GM21381 (cell line): Measurements from ENCODE around the gene GLYATL3.
"Not testable (repeated sequence)": the region's sequence is repeated elsewhere in the genome, so short reads cannot be mapped to it uniquely, and the experiment has no call there.

Source experiments
- ATAC-seq: cut with Tn5 transposase; IDR thresholded peaks from one replicate; pipeline ENCODE4 v1.9.1; 2021; ENCODE audit warnings: mild to moderate bottlenecking, moderate library complexity; ENCODE audit not compliant: unreplicated experiment

The GLYATL3 gene

DNA sequence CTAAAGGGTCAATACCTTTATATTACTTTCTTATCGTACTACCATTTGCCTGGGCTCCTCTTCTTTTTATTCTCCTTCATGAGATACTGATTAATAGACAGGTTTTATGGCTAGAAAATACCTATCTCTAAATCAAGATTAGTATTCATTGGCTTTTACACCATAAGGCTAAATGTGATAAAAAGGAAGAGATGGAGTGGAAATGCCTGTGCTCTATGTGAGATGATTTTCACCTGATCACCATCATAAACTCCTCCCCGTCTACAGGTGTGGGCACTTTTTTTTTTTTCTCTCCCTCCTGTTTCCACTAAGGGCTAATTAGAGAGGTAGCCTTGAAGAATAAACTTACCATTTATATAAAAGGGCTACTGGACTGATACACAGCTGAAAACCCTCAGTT lies at the start of gene GLYATL3:
GLYATL3 (plus strand) TSS at position 301 of the 400 bp plus-strand sequence. CDS start 12,068 bp downstream, outside the sequence.
- no peak for ATAC-seq

DNA sequence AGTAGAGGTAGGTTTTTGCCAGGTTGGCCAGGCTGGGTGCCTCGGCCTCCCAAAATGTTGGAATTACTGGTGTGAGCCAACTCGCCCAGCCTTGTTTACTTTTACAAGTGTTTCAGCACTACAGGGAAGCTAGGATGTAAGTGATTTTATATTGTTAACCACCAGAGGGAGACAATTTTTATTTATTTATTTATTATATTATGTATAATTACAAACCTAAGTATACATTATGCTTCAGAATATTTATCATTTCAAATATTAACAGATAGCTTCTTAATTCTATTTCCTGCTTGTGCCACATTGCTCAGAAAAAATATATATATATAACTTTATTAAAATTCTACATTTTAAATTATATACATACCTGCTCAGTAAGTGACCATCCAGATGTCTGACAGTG lies 46.5 kb upstream of the GLYATL3 start:
- ATAC-seq = no peak

- ATAC-seq = peak; percentile 66
These were observed 44.7 kb upstream of the GLYATL3 start for GRCh38 chr6:49454787-49455709.

- ATAC-seq = no peak
These were observed 42.0 kb upstream of the GLYATL3 start for GRCh38 chr6:49457771-49458170.

GRCh38 chr6:49462071-49462470 lies 37.7 kb upstream of the GLYATL3 start:
- ATAC-seq = no peak

DNA sequence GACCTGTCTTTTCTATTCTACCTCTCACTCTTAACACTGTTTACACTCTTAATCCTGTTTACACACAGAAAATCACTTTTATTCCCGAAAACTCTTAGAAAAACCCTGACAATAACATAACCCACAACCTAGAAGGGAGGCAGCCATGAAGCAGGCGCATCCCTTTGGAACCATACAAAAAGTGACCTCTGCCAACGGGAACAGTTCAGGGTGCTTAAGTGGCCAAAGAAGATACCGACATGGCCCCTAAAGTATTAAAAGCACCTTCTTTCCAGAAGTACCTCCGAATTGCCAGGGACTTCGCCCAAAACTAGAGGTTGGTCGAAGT lies 37.2 kb upstream of the GLYATL3 start:
- peak; percentile 2 for ATAC-seq

DNA sequence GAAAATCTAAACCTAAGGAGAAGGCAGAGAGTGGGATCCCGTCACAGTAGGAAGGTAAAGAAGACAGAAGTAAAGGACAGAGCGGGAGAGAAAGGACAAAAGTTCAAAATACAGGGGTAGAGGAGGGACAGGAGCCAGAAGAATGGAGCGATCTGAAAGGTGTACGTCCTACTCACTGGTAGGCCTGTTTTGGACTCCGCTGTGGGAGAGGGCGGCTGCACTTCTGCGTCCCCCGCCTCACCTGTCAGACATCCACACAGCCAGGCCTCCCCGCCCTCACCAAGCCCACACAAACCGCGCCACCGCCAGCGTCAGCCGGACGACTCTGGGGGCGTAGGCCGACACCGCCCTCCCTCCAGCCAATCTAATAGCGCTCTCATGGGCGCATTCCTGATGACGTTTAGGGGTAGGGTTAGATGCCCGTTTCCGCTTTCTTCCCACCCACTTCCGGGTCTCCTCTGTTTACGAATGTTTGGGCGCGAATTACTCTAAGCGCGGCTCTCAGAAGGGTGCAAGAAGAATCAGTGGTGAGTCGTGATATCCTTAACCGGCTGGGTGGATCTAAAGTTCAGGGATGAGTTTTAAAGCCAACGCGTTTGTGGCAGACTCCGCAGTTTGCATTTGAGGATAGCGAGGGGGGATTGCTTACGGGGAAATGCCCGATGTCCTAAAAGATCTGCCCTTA lies 36.7 kb upstream of the GLYATL3 start, which contains the start of the genes CENPQ and MMUT:
CENPQ (plus strand) TSS at position 444 of the 685 bp plus-strand sequence. CDS start 6,807 bp downstream, outside the sequence.
MMUT (minus strand) TSS at position 327 of the 685 bp plus-strand sequence. CDS start 3,787 bp downstream, outside the sequence.
- peak; percentile 99 for ATAC-seq

DNA sequence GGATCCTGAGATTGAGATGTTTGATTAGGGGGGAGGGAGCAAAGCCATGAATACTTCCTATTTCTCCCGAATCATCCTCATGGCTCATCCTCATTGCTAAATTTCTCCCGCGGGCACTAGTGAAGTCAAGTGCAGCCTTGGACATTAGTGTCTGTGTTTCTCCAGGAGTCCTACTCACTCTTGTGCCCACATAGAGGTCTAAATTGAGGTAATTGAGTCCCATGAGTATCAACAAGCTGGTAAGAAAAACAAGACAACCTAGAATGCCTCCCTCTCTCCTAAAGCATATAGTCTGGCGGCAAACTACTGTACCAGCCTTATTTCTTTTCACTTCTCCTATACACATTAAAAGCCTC lies 36.1 kb upstream of the GLYATL3 start:
- peak; percentile 0 for ATAC-seq

GRCh38 chr6:49464691-49465090 lies 35.0 kb upstream of the GLYATL3 start:
- no peak for ATAC-seq

- ATAC-seq = no peak
These were observed 31.7 kb upstream of the GLYATL3 start for GRCh38 chr6:49468042-49468441.

DNA sequence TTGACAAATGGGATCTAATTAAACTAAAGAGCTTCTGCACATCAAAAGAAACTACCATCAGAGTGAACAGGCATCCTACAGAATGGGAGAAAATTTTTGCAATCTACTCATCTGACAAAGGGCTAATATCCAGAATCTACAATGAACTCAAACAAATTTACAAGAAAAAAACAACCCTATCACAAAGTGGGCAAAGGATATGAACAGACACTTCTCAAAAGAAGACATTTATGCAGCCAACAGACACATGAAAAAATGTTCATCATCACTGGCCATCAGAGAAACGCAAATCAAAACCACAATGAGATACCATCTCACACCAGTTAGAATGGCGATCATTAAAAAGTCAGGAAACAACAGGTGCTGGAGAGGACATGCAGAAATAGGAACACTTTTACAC lies 23.2 kb upstream of the GLYATL3 start:
- not testable (repeated sequence) for ATAC-seq

DNA sequence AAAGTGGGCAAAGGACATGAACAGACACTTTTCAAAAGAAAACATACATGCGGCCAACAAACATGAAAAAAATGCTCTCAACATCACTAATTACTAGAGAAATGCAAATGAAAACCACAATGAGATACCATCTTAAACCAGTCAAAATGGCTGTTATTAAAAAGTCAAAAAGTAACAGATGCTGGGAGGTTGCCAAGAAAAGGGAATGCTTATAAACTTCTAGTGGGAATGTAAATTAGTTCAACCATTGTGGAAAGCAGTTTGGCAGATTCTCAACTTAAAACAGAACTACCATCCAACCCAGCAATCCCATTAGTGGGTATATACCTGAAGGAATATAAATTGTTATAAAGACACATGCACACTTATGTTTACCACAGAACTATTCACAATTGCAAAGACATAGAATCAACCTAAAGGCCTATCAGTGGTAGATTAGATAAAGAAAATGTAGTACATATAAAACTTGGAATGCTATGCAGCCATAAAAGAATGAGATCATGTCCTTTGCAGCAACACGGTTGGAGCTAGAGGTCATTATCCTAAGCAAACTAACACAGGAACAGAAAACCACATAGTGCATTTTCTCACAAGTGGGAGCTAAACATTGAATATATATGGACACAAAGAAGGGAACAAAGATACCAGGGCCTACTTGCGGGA lies 20.3 kb upstream of the GLYATL3 start:
- no peak for ATAC-seq

- not testable (repeated sequence) for ATAC-seq
These were observed 17.9 kb upstream of the GLYATL3 start for GRCh38 chr6:49481846-49482245.

DNA sequence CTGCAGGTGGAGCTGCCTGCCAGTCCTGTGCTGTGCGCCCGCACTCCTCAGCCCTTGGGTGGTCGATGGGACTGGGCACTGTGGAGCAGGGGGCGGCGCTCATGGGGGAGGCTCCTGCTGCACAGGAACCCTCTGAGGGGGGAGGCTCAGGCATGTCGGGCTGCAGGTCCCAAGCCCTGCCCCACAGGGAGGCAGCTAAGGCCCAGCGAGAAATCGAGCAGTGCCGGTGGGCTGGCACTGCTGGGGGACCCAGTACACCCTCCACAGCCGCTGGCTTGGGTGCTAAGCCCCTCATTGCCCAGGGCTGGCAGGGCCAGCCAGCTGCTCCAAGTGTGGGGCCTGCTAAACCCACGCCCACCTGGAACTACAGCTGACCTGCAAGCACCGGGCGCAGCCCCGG lies 16.3 kb upstream of the GLYATL3 start:
- not testable (repeated sequence) for ATAC-seq

DNA sequence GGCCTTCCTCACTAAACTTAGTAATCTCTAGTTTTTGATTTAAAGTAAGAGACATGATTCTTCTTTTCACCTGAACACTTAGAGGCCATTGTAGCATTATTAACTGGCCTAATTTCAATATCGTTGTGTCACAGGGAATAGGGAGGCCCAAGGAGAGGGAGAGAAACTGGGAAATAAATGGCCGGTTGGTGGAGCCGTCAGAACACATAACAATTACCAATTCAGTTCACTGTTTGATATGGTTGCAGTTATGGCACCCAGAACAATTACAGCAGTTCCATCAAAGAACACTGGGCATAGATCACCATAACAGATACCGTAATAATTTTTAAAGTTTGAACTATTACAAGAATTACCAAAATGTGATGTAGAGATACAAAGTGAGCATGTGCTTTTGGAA lies 9.1 kb upstream of the GLYATL3 start:
- ATAC-seq = no peak

- ATAC-seq = no peak
These were observed 2.4 kb upstream of the GLYATL3 start for GRCh38 chr6:49497304-49497703.

DNA sequence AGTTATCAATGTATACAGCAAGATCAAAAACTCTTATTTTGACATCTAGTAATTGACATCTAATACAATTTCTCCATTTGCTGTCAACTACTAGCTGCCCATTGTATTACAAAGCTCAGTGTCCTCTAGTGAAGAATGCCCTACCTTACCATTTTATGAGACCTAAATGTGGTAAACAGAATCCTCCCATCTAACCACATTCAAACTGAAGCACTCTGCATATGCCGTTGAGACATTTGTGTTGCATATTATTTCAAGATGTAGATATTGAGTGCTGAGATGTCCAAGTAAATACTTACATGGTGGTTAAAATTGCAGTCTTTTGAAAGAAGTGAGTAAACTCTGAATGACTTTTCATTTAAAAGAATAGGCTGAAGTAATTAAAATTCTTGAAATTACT lies 597 bp upstream of the GLYATL3 start:
- no peak for ATAC-seq

- ATAC-seq = no peak
These were observed 4.9 kb downstream of the GLYATL3 start for GRCh38 chr6:49504666-49505065.

DNA sequence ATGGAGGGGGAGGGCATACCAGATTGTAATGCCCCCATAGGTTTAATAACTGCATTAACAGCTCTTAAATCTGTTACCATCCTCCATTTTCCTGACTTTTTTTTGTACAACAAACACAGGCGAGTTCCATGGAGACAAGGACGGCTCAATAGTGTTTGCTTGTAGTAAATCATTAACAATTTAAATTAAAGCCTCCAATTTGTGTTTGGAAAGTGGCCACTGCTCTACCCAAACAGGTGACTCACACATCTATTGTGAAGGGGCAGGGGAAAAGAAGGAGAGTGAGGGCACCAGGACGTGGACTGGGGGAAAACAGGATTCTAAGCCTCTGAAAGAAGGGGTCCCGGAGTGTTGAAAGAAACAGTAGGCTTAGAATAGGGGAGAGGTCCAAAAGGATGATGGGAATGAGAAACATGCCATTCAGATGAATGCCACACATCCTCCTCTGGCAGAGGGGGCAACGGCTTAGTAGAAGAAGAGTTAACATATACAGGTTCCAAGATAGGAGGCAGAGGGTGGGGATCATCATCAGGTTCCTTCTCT lies 6.9 kb downstream of the GLYATL3 start:
- ATAC-seq = no peak

DNA sequence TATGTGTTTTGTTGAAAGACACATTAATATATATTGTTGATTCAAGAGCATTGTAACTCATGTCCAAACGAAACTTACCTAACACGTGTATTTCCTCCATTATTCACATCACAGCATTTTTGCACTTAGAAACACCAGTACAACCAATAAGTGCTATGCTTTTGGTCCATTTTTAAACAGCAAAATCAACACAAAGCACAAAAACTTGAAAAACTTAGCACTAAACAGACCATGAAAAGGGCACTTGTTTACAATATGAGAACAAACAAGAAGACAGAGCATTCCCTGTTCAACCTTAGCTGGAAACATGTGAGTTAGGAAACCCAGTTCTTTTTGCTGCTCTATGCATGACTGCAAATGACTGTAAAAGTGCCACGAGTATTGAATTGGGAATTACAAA lies 9.6 kb downstream of the GLYATL3 start:
- ATAC-seq = no peak
